Adrenal gland (tissue), 12 donors: ENCODE results near the gene ZNF366. TPM values are rescaled to one million over a fixed set of nuclear protein-coding genes. Genes with fewer than 3 reads are reported as not detected.

ENCODE experiments used
- DNase-seq, 7 donors: peaks; one replicate each; pipeline ENCODE4 v3.0.0-alpha.2; 2019 to 2020
- H3K27ac ChIP-seq, 5 donors: fragments of 200-600 bp; sonication (generic) in 4 of 5; 1 replicate in 3 of 5; 2 replicates in 2 of 5; pipeline versions ENCODE4 v1.5.1 to v1.8.0; 2016 to 2020; ENCODE audit warnings: mild to moderate bottlenecking in 1 of 5
- H3K27me3 ChIP-seq: fragments of 200-600 bp; 2 replicates; pipeline ENCODE4 v1.8.0; 2021
- H3K36me3 ChIP-seq, 2 donors: fragments of 200-600 bp; replicated peaks in 1 of 2; 1 replicate in 1 of 2; 2 replicates in 1 of 2; pipeline versions ENCODE4 v1.5.1 to v1.8.0; 2018 to 2022
- H3K4me1 ChIP-seq, 2 donors: fragments of 200-600 bp; replicated peaks in 1 of 2; 1 replicate in 1 of 2; 2 replicates in 1 of 2; pipeline versions ENCODE4 v1.5.1 to v1.8.0; 2018 to 2021
- H3K4me3 ChIP-seq, 4 donors: fragments of 200-600 bp; sonication (generic) in 3 of 4; one replicate each; pipeline ENCODE4 v1.5.1; 2016 to 2018
- H3K9me3 ChIP-seq, 3 donors: fragments of 200-600 bp; sonication (generic) in 1 of 3; replicated peaks in 1 of 3; 1 replicate in 2 of 3; 2 replicates in 1 of 3; pipeline versions ENCODE4 v1.5.1 to v1.8.0; 2016 to 2021
- CTCF ChIP-seq, 6 experiments: fragments of 450-650 bp in 4 of 6; fragments of 200-600 bp in 2 of 6; sonication (generic) in 1 of 6; IDR thresholded peaks; 1 replicate in 5 of 6; 2 replicates in 1 of 6; pipeline versions ENCODE4 v1.5.1 to v1.8.0; 2016 to 2021; ENCODE audit warnings: antibody characterized with exemption in 6 of 6, mild to moderate bottlenecking in 2 of 6, moderate library complexity in 1 of 6
- POLR2A ChIP-seq, 2 donors: fragments of 450-650 bp; IDR thresholded peaks; one replicate each; pipeline ENCODE4 v1.6.1; 2017; ENCODE audit warnings: antibody characterized with exemption in 2 of 2, mild to moderate bottlenecking in 2 of 2, moderate library complexity in 1 of 2
- WGBS, 4 donors: extraction: QIAGEN DNeasy Blood & Tissue Kit in 2 of 4; methylation state at CpG; one replicate each; pipeline versions ENCODE4 v1.1.5 to v1.1.7; 2013 to 2017; 5-methylcytosine and 5-hydroxymethylcytosine counted together
- intact Hi-C, 2 donors: fragments of 100-400 bp; cut with DNase I; formaldehyde crosslinking; loops; one replicate each; pipeline versions ENCODE4 v1.14.1 to v1.15.0; 2022 to 2023
- polyA plus RNA-seq, 3 donors: library from polyadenylated mRNA; stranded (reverse); fragments of 200-250 nt in 2 of 3; fragments of 350-450 nt in 1 of 3; fragmentation: Illumina TruSeq in 1 of 3; extraction: RNeasy Lipid Tissue Mini Kit (QIAGEN cat#74804) in 1 of 3; gene quantifications; one replicate each; pipeline ENCODE4 v1.2.3, GENCODE V29; 2013 to 2014
- total RNA-seq, 9 donors: library from RNA; depleted of rRNA in 4 of 9; stranded (reverse); fragments of >200 nt in 4 of 9; fragments of 120-200 nt in 1 of 9; fragmentation: NEBNext Ultra II Directional in 1 of 9; extraction: Animal tissue kit (Norgen Biotek cat#: 25700) in 1 of 9; gene quantifications; one replicate each; pipeline versions ENCODE4 v1.1.0 to v1.2.4, GENCODE V29; 2013 to 2023
- donor health status: healthy with polysubstance abuse.
- donor health status: Bipolar disorder and iron deficiency.
- donor health status: DM: yes; HTN: yes; CAD: no.
- donor health status: DM: no; HTN: no; CAD: no.
- donor health status: DM: no; HTN: no; CAD: no.
- donor health status: DM: yes; HTN: yes; CAD: no.

Gene ZNF366
- total and polyA plus RNA-seq, 12 donors: 0.24 to 5.3 (median 2.6) TPM

GRCh38 chr5:72515211-72515610 is 8.0 kb upstream of the ZNF366 start:
- intact Hi-C loops: loop anchor here in 1 of 2 donors (10.0 kb wide), 1 partner anchor 60 kb away; no protein-coding TSS in a partner anchor
- DNase-seq: no peak

GRCh38 chr5:72512593-72512860 is 5.3 kb upstream of the ZNF366 start:
- Histone ChIP-seq H3K27me3 (no peaks in the 10 kb centered on the region), H3K4me1 (peaks cover 0 to 10% of the 10 kb centered on the region in 2 donors), H3K36me3 (no peaks in the 10 kb centered on the region), H3K27ac (no peak overlapping the region), H3K4me3 (no peak overlapping the region), H3K9me3 (no peaks in the 10 kb centered on the region)
- TF ChIP-seq POLR2A (IDR thresholded peaks at IDR 0.05) (no peak), CTCF (IDR thresholded peaks at IDR 0.05) (no peak)
- intact Hi-C loops: loop anchor here in 1 of 2 donors (10.0 kb wide), 1 partner anchor 58 kb away; no protein-coding TSS in a partner anchor
- no peak for DNase-seq

More at GRCh38 chr5:72515211-72515610, 8.0 kb upstream of the ZNF366 start:
- no peaks in the 10 kb centered on the region for H3K36me3 ChIP-seq
- H3K9me3 ChIP-seq: no peaks in the 10 kb centered on the region
- no peak for TF ChIP-seq CTCF (IDR thresholded peaks at IDR 0.05)
- no peak for TF ChIP-seq POLR2A (IDR thresholded peaks at IDR 0.05)
- no peak overlapping the region for H3K27ac ChIP-seq
- WGBS, 4 donors: 91 to 96% (median 94%) methylated on average over 5 of the region's 5 CpGs
- no peaks in the 10 kb centered on the region for H3K27me3 ChIP-seq
- H3K4me1 ChIP-seq: peaks cover 0 to 9% of the 10 kb centered on the region in 2 donors
- H3K4me3 ChIP-seq: no peak overlapping the region

GRCh38 chr5:72511774-72512592 is 4.8 kb upstream of the ZNF366 start:
- no peak for TF ChIP-seq CTCF (IDR thresholded peaks at IDR 0.05)
- TF ChIP-seq POLR2A (IDR thresholded peaks at IDR 0.05): no peak
- intact Hi-C loops: loop anchor here in 1 of 2 donors (10.0 kb wide), 1 partner anchor 57 kb away; no protein-coding TSS in a partner anchor
- WGBS, 4 donors: 86 to 93% (median 89%) methylated on average over 6 of the region's 6 CpGs
- H3K9me3 ChIP-seq: no peaks in the 10 kb centered on the region
- H3K27me3 ChIP-seq: no peaks in the 10 kb centered on the region
- H3K4me3 ChIP-seq: no peak overlapping the region
- peaks cover 0 to 10% of the 10 kb centered on the region in 2 donors for H3K4me1 ChIP-seq
- H3K36me3 ChIP-seq: no peaks in the 10 kb centered on the region
- no peak overlapping the region for H3K27ac ChIP-seq
- DNase-seq: no peak

- no peak for DNase-seq
- Histone ChIP-seq H3K36me3 (no peaks in the 10 kb centered on the region), H3K4me3 (no peak overlapping the region), H3K9me3 (no peaks in the 10 kb centered on the region), H3K27ac (no peak overlapping the region), H3K4me1 (peaks cover 0 to 10% of the 10 kb centered on the region in 2 donors), H3K27me3 (no peaks in the 10 kb centered on the region)
- WGBS, 4 donors: 65 to 92% (median 80%) methylated on average over 3 of the region's 3 CpGs
- intact Hi-C loops: loop anchor here in 1 of 2 donors (10.0 kb wide), 1 partner anchor 57 kb away; no protein-coding TSS in a partner anchor
- TF ChIP-seq CTCF (IDR thresholded peaks at IDR 0.05) (no peak), POLR2A (IDR thresholded peaks at IDR 0.05) (no peak)
Observed at GRCh38 chr5:72511366-72511765, 4.2 kb upstream of the ZNF366 start.
